GM12892 (cell line): Measurements from ENCODE around the gene MEOX1.

Experiments used
- POLR2AphosphoS5 ChIP-seq: IDR thresholded peaks from 2 replicates; pipeline ENCODE4 v1.6.1; 2011; ENCODE audit warnings: low read depth, low read length, control low read depth
- TAF1 ChIP-seq: IDR thresholded peaks from 2 replicates; pipeline ENCODE4 v1.6.1; 2011; ENCODE audit warnings: low read depth, mild to moderate bottlenecking, control low read depth, low read length, borderline replicate concordance

GRCh38 chr17:43689814-43690213, 28.1 kb upstream of the MEOX1 start:
- TF ChIP-seq POLR2AphosphoS5 (no peak), TAF1 (no peak)
